K562 (cell line): ENCODE results near the gene NCOA6.

Experiments used
- POLR2AphosphoS5 ChIP-seq: IDR thresholded peaks from 2 replicates; pipeline ENCODE4 v1.6.1; 2011; ENCODE audit warnings: mild to moderate bottlenecking, low read depth, low read length, moderate library complexity; ENCODE audit not compliant: control insufficient read depth, insufficient read depth
- TAF9B ChIP-seq: fragments of 450-650 bp; IDR thresholded peaks from 2 replicates; pipeline ENCODE4 v1.6.1; 2018; ENCODE audit warnings: mild to moderate bottlenecking; ENCODE audit not compliant: partially characterized antibody

- no peak for TF ChIP-seq TAF9B
- TF ChIP-seq POLR2AphosphoS5, result no peak
Observed at GRCh38 chr20:34689486-34689885, 136.0 kb downstream of the NCOA6 start.
